HepG2 (cell line): ENCODE measurements around the gene NEURL3. TPM values are rescaled to one million over a fixed set of nuclear protein-coding genes. Genes with fewer than 3 reads are reported as not detected.

ENCODE experiments used
- ATF2 ChIP-seq: sonication (generic); formaldehyde crosslinking; IDR thresholded peaks from 2 replicates; pipeline ENCODE4 v1.4.0; 2020; ENCODE audit warnings: missing genetic modification reagents
- ERF ChIP-seq: IDR thresholded peaks from 2 replicates; pipeline ENCODE4 v1.6.1; 2018; ENCODE audit warnings: missing biosample characterization, missing genetic modification reagents
- HDAC6 ChIP-seq: fragments of 200-600 bp; sonication (generic); IDR thresholded peaks from 2 replicates; pipeline ENCODE4 v1.7.0; 2017; ENCODE audit warnings: mild to moderate bottlenecking, antibody characterized with exemption, low read length, low read depth
- HOXA7 ChIP-seq: sonication (generic); formaldehyde crosslinking; IDR thresholded peaks from 2 replicates; pipeline ENCODE4 v1.8.1; 2022; ENCODE audit warnings: mild to moderate bottlenecking, missing genetic modification reagents, moderate library complexity
- MED1 ChIP-seq: sonication (generic); formaldehyde crosslinking; IDR thresholded peaks from 2 replicates; pipeline ENCODE4 v1.4.0; 2020; ENCODE audit warnings: missing genetic modification reagents
- MXD3 ChIP-seq: IDR thresholded peaks from 2 replicates; pipeline ENCODE4 v1.6.1; 2016; ENCODE audit warnings: mild to moderate bottlenecking, missing biosample characterization, missing genetic modification reagents
- NR2C2 ChIP-seq: sonication (generic); formaldehyde crosslinking; IDR thresholded peaks from 2 replicates; pipeline ENCODE4 v1.4.0; 2020; ENCODE audit warnings: missing genetic modification reagents, mild to moderate bottlenecking, moderate library complexity, borderline replicate concordance
- PHB2 ChIP-seq: fragments of 450-650 bp; IDR thresholded peaks from 2 replicates; pipeline ENCODE4 v1.6.1; 2018; ENCODE audit not compliant: partially characterized antibody
- SMAD1 ChIP-seq: sonication (generic); formaldehyde crosslinking; IDR thresholded peaks from 2 replicates; pipeline ENCODE4 v1.4.0; 2020; ENCODE audit warnings: missing genetic modification reagents, low read depth, mild to moderate bottlenecking, borderline replicate concordance
- ZBTB21 ChIP-seq: sonication (generic); formaldehyde crosslinking; IDR thresholded peaks from 2 replicates; pipeline ENCODE4 v1.4.0; 2020; ENCODE audit warnings: missing genetic modification reagents
- ZNF136 ChIP-seq: sonication (generic); formaldehyde crosslinking; IDR thresholded peaks from 2 replicates; pipeline ENCODE4 v1.8.1; 2022; ENCODE audit warnings: low read depth, mild to moderate bottlenecking, moderate library complexity, missing genetic modification reagents
- ZNF496 ChIP-seq: sonication (generic); formaldehyde crosslinking; IDR thresholded peaks from 2 replicates; pipeline ENCODE4 v1.8.1; 2023; ENCODE audit warnings: mild to moderate bottlenecking, moderate library complexity, missing genetic modification reagents; ENCODE audit not compliant: insufficient replicate concordance
- ZNF724P ChIP-seq: sonication (generic); formaldehyde crosslinking; IDR thresholded peaks from 2 replicates; pipeline ENCODE4 v1.8.0; 2022; ENCODE audit warnings: missing genetic modification reagents, borderline replicate concordance
- ZZZ3 ChIP-seq: sonication (generic); formaldehyde crosslinking; IDR thresholded peaks from 2 replicates; pipeline ENCODE4 v1.4.0; 2020; ENCODE audit warnings: missing genetic modification reagents, mild to moderate bottlenecking, borderline replicate concordance
- polyA plus RNA-seq, 8 experiments: library from polyadenylated mRNA; depleted of rRNA in 3 of 8; stranded (reverse) in 7 of 8; unstranded in 1 of 8; fragments of >200 nt; fragmentation: Illumina TruSeq in 4 of 8; extraction: Trizol in 4 of 8; gene quantifications; 2 replicates each; pipeline versions ENCODE4 v1.2.1 to v1.2.3, GENCODE V29; 2011 to 2016; ENCODE audit warnings: low read depth in 4 of 8, missing spikeins in 1 of 8, mixed read lengths in 1 of 8; ENCODE audit not compliant: insufficient read depth in 1 of 8
- total RNA-seq, 5 experiments: library from RNA; depleted of rRNA; stranded (reverse); fragments of >200 nt; fragmentation: Illumina TruSeq; extraction: Trizol; gene quantifications; 2 replicates each; pipeline ENCODE4 v1.2.3, GENCODE V29; 2016; ENCODE audit warnings: low read depth in 1 of 5
- TF ChIP-seq, protein P1 (sequence below): sonication (generic); formaldehyde crosslinking; IDR thresholded peaks from 2 replicates; pipeline ENCODE4 v1.5.1; 2020; ENCODE audit warnings: mild to moderate bottlenecking, missing genetic modification reagents, moderate library complexity
- TF ChIP-seq, protein P2 (sequence below): sonication (generic); formaldehyde crosslinking; IDR thresholded peaks from 2 replicates; pipeline ENCODE4 v1.4.0; 2020; ENCODE audit warnings: missing genetic modification reagents

Gene NEURL3
- total and polyA plus RNA-seq, 2 of the 13 experiments (the other 11 are each of a cell fraction or from before 2014, with no cell fraction given) = 0.16 to 1.2 TPM

- TF ChIP-seq, protein P1, sequence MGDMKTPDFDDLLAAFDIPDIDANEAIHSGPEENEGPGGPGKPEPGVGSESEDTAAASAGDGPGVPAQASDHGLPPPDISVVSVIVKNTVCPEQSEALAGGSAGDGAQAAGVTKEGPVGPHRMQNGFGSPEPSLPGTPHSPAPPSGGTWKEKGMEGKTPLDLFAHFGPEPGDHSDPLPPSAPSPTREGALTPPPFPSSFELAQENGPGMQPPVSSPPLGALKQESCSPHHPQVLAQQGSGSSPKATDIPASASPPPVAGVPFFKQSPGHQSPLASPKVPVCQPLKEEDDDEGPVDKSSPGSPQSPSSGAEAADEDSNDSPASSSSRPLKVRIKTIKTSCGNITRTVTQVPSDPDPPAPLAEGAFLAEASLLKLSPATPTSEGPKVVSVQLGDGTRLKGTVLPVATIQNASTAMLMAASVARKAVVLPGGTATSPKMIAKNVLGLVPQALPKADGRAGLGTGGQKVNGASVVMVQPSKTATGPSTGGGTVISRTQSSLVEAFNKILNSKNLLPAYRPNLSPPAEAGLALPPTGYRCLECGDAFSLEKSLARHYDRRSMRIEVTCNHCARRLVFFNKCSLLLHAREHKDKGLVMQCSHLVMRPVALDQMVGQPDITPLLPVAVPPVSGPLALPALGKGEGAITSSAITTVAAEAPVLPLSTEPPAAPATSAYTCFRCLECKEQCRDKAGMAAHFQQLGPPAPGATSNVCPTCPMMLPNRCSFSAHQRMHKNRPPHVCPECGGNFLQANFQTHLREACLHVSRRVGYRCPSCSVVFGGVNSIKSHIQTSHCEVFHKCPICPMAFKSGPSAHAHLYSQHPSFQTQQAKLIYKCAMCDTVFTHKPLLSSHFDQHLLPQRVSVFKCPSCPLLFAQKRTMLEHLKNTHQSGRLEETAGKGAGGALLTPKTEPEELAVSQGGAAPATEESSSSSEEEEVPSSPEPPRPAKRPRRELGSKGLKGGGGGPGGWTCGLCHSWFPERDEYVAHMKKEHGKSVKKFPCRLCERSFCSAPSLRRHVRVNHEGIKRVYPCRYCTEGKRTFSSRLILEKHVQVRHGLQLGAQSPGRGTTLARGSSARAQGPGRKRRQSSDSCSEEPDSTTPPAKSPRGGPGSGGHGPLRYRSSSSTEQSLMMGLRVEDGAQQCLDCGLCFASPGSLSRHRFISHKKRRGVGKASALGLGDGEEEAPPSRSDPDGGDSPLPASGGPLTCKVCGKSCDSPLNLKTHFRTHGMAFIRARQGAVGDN (CRISPR knock-in tag) = peak; percentile 97
- TF ChIP-seq ATF2 (CRISPR knock-in tag) (0 out of 2 replicates have a peak, but pooled peaks have one; percentile 39), ZBTB21 (CRISPR knock-in tag) (no peak), HOXA7 (no peak), ERF (CRISPR knock-in tag) (0 out of 2 replicates have a peak, but pooled peaks have one; percentile 28), SMAD1 (CRISPR knock-in tag) (peak; percentile 16; the same call in 1 of the 2 replicates), MED1 (CRISPR knock-in tag) (peak; percentile 65; the same call in 1 of the 2 replicates), ZNF496 (CRISPR knock-in tag) (no peak), MXD3 (CRISPR knock-in tag) (0 out of 2 replicates have a peak, but pooled peaks have one; percentile 18), HDAC6 (no peak), ZZZ3 (CRISPR knock-in tag) (no peak), NR2C2 (CRISPR knock-in tag) (peak; percentile 61; the same call in 1 of the 2 replicates), ZNF724P (CRISPR knock-in tag) (no peak), PHB2 (no peak), ZNF136 (CRISPR knock-in tag) (no peak)
- TF ChIP-seq, protein P2, sequence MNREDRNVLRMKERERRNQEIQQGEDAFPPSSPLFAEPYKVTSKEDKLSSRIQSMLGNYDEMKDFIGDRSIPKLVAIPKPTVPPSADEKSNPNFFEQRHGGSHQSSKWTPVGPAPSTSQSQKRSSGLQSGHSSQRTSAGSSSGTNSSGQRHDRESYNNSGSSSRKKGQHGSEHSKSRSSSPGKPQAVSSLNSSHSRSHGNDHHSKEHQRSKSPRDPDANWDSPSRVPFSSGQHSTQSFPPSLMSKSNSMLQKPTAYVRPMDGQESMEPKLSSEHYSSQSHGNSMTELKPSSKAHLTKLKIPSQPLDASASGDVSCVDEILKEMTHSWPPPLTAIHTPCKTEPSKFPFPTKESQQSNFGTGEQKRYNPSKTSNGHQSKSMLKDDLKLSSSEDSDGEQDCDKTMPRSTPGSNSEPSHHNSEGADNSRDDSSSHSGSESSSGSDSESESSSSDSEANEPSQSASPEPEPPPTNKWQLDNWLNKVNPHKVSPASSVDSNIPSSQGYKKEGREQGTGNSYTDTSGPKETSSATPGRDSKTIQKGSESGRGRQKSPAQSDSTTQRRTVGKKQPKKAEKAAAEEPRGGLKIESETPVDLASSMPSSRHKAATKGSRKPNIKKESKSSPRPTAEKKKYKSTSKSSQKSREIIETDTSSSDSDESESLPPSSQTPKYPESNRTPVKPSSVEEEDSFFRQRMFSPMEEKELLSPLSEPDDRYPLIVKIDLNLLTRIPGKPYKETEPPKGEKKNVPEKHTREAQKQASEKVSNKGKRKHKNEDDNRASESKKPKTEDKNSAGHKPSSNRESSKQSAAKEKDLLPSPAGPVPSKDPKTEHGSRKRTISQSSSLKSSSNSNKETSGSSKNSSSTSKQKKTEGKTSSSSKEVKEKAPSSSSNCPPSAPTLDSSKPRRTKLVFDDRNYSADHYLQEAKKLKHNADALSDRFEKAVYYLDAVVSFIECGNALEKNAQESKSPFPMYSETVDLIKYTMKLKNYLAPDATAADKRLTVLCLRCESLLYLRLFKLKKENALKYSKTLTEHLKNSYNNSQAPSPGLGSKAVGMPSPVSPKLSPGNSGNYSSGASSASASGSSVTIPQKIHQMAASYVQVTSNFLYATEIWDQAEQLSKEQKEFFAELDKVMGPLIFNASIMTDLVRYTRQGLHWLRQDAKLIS = no peak
These were observed 3.0 kb downstream of the NEURL3 start (continued) for GRCh38 chr2:96501886-96502810.
